ENCODE measurements around the gene GATA3. TPM values are rescaled to one million over a fixed set of nuclear protein-coding genes. Genes with fewer than 3 reads are reported as not detected.

The GATA3 gene
- total RNA-seq, 1 donor from 2014 or later: 16.0 TPM

GRCh38 chr10:8102708-8103401 is 48.4 kb downstream of the GATA3 start:
- DNase-seq: no peak

GRCh38 chr10:8103543-8103942 is 49.1 kb downstream of the GATA3 start:
- DNase-seq: no peak

GRCh38 chr10:8104005-8104404 is 49.5 kb downstream of the GATA3 start:
- no peak for DNase-seq

GRCh38 chr10:8104721-8105120 is 50.2 kb downstream of the GATA3 start:
- no peak for DNase-seq

- no peak for DNase-seq
These were observed 51.4 kb downstream of the GATA3 start for GRCh38 chr10:8105932-8106331.

- no peak for DNase-seq
These were observed 57.9 kb downstream of the GATA3 start for GRCh38 chr10:8112230-8112905.

GRCh38 chr10:8112942-8113442 is 58.5 kb downstream of the GATA3 start:
- DNase-seq: no peak

- DNase-seq: no peak
These were observed 59.1 kb downstream of the GATA3 start for GRCh38 chr10:8113616-8114015.

GRCh38 chr10:8114741-8115617 is 60.5 kb downstream of the GATA3 start:
- DNase-seq: no peak

GRCh38 chr10:8115618-8115980 is 61.1 kb downstream of the GATA3 start:
- no peak for DNase-seq

- no peak for DNase-seq
These were observed 62.0 kb downstream of the GATA3 start for GRCh38 chr10:8116474-8116873.

- no peak for DNase-seq
These were observed 62.5 kb downstream of the GATA3 start for GRCh38 chr10:8116926-8117493.

GRCh38 chr10:8121201-8121890 is 66.9 kb downstream of the GATA3 start:
- no peak for DNase-seq

GRCh38 chr10:8122611-8123369 is 68.3 kb downstream of the GATA3 start:
- DNase-seq: no peak

- DNase-seq: no peak
These were observed 69.9 kb downstream of the GATA3 start for GRCh38 chr10:8124436-8124835.

Other genes starting within 250 kb of the GATA3 start
- 3.2 TPM for gene TAF3, start 236.2 kb upstream of the GATA3 start, total RNA-seq

Data from skin of body (tissue), 2 donors.